Measurements from ENCODE around the gene LILRA6.
"Not testable (repeated sequence)": the region's sequence is repeated elsewhere in the genome, so short reads cannot be mapped to it uniquely, and the experiment has no call there.

LILRA6 gene

DNA sequence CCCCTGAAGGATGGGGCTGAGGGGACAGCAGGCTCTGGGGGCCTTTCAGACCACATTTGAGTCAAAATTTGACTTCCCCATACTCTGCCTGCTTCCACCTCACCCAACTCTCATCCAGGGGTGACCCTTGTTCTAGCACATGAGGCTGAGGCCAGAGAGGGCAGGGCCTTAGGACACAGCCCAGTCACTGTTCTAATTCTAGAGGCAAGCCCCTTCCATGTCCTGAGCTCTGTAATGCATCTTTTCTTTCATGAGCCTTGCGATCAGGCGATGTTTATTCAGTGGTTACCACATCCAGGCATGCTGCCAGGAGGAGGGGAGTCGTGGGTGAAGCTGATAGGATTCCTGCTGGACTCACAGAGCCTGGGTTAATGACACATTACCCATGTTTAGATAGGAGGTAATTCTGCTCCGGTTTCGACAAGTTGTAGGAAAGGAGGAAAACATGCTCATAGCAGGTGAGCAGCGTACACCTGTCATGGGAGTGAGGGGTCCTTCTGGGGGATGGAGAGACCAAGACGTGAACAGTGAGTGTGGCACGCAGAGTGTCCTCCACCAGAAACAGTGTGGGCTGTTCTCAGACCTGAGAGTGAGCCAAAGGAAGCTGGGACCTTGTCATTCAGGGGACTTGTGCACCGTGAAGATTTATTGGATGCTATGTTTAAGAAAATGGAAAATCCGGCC is 32.6 kb downstream of the LILRA6 start:
- peaks cover 41% of the 10 kb centered on the region for H3K4me1 Mint-ChIP-seq
- TF ChIP-seq, protein P1, sequence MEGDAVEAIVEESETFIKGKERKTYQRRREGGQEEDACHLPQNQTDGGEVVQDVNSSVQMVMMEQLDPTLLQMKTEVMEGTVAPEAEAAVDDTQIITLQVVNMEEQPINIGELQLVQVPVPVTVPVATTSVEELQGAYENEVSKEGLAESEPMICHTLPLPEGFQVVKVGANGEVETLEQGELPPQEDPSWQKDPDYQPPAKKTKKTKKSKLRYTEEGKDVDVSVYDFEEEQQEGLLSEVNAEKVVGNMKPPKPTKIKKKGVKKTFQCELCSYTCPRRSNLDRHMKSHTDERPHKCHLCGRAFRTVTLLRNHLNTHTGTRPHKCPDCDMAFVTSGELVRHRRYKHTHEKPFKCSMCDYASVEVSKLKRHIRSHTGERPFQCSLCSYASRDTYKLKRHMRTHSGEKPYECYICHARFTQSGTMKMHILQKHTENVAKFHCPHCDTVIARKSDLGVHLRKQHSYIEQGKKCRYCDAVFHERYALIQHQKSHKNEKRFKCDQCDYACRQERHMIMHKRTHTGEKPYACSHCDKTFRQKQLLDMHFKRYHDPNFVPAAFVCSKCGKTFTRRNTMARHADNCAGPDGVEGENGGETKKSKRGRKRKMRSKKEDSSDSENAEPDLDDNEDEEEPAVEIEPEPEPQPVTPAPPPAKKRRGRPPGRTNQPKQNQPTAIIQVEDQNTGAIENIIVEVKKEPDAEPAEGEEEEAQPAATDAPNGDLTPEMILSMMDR (IDR thresholded peaks at IDR 0.05; ENCODE audit: unreplicated experiment in 3 of 3) = no peak
- H3K4me3 Mint-ChIP-seq = peak overlapping the region; percentile 5 to 69 (median 36)
- H3K36me3 Mint-ChIP-seq (ENCODE audit: low read depth) = peaks cover 58% of the 10 kb centered on the region
- H3K27ac Mint-ChIP-seq = peak overlapping the region; percentile 73 to 93 (median 84)
- no peaks in the 10 kb centered on the region for H3K27me3 Mint-ChIP-seq (ENCODE audit: low read depth)
- H3K9me3 Mint-ChIP-seq = no peaks in the 10 kb centered on the region

DNA sequence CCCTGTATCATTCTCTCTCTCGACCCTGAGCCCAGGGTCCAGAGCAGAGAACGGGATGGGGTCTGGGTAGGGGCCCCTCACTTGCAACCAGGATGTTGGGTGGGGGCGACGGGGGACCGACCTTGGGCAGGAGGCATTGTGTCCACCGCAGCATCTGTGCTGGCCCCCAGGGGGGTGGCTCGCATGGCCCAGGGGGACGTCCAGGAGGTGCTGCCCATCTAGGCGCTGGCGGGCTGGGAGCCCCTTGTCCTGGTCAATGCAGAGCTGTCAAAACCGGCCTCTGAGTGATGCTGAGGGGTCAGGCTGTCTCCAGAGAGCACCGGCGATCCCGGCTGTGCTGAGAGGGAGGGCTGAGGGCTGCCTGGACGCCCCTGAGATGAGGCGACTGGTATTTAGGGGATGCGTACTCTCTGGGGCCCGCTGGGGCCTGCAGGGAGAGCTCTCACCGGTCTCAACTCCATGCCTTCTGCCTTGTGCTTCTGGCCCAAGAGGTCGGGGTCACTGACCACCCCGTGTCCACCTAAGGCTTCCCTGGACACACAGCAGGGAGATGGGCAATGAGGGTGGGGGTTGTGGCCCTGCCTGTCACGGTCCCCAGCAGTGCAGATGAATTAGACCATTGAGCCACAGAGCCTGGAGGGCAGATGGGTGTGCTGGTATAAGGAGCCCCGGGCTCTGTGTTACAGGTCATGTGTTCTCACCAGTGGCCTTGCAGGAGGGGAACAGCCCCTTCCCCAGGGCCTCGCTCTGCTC is 33.4 kb downstream of the LILRA6 start:
- Mint-ChIP-seq H3K27me3 (ENCODE audit: low read depth) (no peaks in the 10 kb centered on the region), H3K27ac (peak overlapping the region in 2 of 3 experiments; percentile 73 to 93), H3K4me1 (peaks cover 48% of the 10 kb centered on the region), H3K4me3 (no peak overlapping the region), H3K9me3 (no peaks in the 10 kb centered on the region), H3K36me3 (ENCODE audit: low read depth) (peaks cover 65% of the 10 kb centered on the region)
- TF ChIP-seq, protein P1 (IDR thresholded peaks at IDR 0.05; ENCODE audit: unreplicated experiment in 3 of 3) = no peak

DNA sequence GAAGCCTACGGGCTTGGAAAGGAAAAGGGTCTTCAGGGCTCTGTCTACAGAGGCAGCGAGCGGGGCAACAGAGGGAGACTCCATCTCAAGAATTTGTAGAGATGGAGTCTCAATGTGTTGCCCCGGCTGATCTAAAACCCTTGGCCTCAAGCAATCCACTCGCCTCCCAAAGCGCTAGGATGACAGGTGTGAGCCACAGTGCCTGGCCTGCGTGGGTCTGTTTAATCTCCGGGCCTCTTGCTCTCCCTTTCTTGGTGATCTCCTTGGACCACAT is 33.9 kb downstream of the LILRA6 start:
- H3K4me1 Mint-ChIP-seq = peaks cover 53% of the 10 kb centered on the region
- H3K4me3 Mint-ChIP-seq = no peak overlapping the region
- TF ChIP-seq, protein P1 (IDR thresholded peaks at IDR 0.05; ENCODE audit: unreplicated experiment in 3 of 3) = no peak
- H3K36me3 Mint-ChIP-seq (ENCODE audit: low read depth) = peaks cover 67% of the 10 kb centered on the region
- H3K9me3 Mint-ChIP-seq = no peaks in the 10 kb centered on the region
- H3K27ac Mint-ChIP-seq = peak overlapping the region in 2 of 3 experiments; percentile 38 to 73
- H3K27me3 Mint-ChIP-seq (ENCODE audit: low read depth) = no peaks in the 10 kb centered on the region

DNA sequence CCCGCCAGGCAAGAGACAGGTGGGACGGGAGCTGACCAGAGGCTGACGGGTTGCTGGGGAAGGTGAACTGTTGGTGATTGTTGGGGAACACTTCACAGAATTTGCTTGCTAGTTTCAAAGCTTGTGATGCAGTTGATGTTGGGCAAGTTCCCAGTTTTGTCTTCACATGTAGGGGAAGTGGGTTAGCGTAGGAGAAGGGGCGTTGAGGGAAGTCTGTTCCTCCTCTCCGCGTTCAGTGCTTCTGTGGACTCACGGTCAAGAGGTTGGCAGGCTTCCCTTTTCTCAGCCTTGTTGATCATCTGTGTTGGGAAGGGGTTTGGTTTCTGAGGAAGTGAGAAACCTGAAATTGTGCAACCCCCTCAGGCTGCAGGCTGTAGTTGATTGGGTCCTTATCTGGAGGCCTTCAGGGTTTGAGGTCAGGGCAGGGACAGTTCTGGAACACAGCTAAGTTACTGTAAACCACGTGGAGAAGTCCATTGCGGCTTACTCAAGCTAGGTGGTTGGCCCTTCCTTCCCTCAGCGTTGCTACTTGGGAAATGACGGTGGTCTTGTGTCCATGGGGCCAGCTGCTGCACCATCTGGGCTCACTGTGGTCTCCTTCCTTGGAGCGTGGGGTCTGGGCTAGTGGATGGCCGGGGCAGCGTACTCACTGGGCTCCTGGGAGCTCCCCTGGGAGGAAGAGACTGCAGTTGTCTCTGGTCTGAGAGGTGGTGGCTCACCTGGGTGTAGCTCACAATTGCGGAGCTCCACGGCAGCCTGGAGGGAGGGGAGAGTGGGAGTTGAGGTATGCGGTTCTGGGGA is 34.4 kb downstream of the LILRA6 start:
- Mint-ChIP-seq H3K9me3 (no peaks in the 10 kb centered on the region), H3K4me1 (peaks cover 59% of the 10 kb centered on the region), H3K27me3 (ENCODE audit: low read depth) (no peaks in the 10 kb centered on the region), H3K36me3 (ENCODE audit: low read depth) (peaks cover 71% of the 10 kb centered on the region), H3K27ac (peak overlapping the region; percentile 38 to 73 (median 50)), H3K4me3 (peak overlapping the region in 2 of 3 experiments; percentile 12 to 14)
- TF ChIP-seq, protein P1 (IDR thresholded peaks at IDR 0.05; ENCODE audit: unreplicated experiment in 3 of 3) = no peak

DNA sequence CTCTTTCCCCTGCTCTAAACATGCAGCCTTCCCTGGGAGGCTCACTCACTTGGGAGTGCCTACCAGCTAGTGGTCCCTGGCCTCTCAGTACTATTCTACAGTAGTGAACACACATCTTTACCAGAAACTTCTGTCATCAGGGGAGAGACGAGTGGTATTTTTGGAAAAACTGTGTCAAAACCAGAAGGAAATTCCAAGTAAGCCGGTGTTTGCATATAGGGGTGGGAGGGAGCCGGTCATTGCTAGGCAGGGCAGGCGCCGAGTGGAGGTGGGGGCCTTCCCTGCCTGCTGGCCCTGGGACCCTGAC is 35.0 kb downstream of the LILRA6 start:
- Mint-ChIP-seq H3K36me3 (ENCODE audit: low read depth) (peaks cover 71% of the 10 kb centered on the region), H3K27me3 (ENCODE audit: low read depth) (no peaks in the 10 kb centered on the region), H3K27ac (peak overlapping the region in 2 of 3 experiments; percentile 38 to 50), H3K4me3 (peak overlapping the region in 1 of 3 experiments; percentile 22), H3K9me3 (no peaks in the 10 kb centered on the region), H3K4me1 (peaks cover 64% of the 10 kb centered on the region)
- TF ChIP-seq, protein P1 (IDR thresholded peaks at IDR 0.05; ENCODE audit: unreplicated experiment in 3 of 3) = no peak

DNA sequence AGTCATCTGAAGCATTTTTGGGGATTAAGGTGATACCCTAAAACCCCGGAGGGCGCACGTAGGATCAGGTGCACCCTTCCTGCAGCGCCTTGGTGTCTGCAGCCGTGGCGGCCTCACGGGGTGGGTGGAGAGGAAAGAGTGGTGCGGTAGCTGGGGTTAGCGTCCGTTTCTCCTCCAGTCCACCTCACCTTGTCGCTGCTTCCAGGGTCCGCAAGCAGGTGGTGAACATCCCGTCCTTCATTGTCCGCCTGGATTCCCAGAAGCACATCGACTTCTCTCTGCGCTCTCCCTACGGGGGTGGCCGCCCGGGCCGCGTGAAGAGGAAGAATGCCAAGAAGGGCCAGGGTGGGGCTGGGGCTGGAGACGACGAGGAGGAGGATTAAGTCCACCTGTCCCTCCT is 35.4 kb downstream of the LILRA6 start:
- H3K9me3 Mint-ChIP-seq; H3K4me3 Mint-ChIP-seq; H3K27me3 Mint-ChIP-seq (ENCODE audit: low read depth): not testable (repeated sequence)
- peaks cover 68% of the 10 kb centered on the region for H3K4me1 Mint-ChIP-seq
- H3K27ac Mint-ChIP-seq = peak overlapping the region in 1 of 3 experiments; percentile 38
- H3K36me3 Mint-ChIP-seq (ENCODE audit: low read depth) = peaks cover 75% of the 10 kb centered on the region
